H1 (cell line): ENCODE results near the gene YIPF1. TPM values are rescaled to one million over a fixed set of nuclear protein-coding genes. Genes with fewer than 3 reads are reported as not detected.

Experiments used
- CHD1 ChIP-seq: IDR thresholded peaks from 2 replicates; pipeline ENCODE4 v1.6.1; 2012; ENCODE audit warnings: low read depth, low read length, improper control_type of control experiment
- CTCF ChIP-seq, 3 experiments: IDR thresholded peaks; 1 replicate in 2 of 3; 2 replicates in 1 of 3; pipeline versions ENCODE4 v1.5.1 to v1.6.1; 2011; ENCODE audit warnings: low read length in 3 of 3, mild to moderate bottlenecking in 3 of 3, inconsistent platforms in 2 of 3, low read depth in 1 of 3, moderate library complexity in 1 of 3; ENCODE audit not compliant: insufficient read depth in 1 of 3; ENCODE audit errors: control extremely low read depth in 1 of 3
- HDAC2 ChIP-seq, 2 experiments: fragments of 300-600 bp in 1 of 2; sonication (generic) in 1 of 2; IDR thresholded peaks; 2 replicates each; pipeline ENCODE4 v1.6.1; 2011 to 2012; ENCODE audit warnings: low read depth in 2 of 2, low read length in 2 of 2, mild to moderate bottlenecking in 2 of 2, moderate library complexity in 2 of 2, borderline replicate concordance in 1 of 2, inconsistent platforms in 1 of 2
- POLR2AphosphoS5 ChIP-seq: IDR thresholded peaks from 2 replicates; pipeline ENCODE4 v1.6.1; 2011; ENCODE audit warnings: low read depth, low read length
- polyA plus RNA-seq, 7 experiments: library from polyadenylated mRNA; depleted of rRNA in 3 of 7; stranded (reverse) in 5 of 7; unstranded in 2 of 7; fragments of >200 nt in 5 of 7; fragments of 200-250 nt in 2 of 7; gene quantifications; 1 replicate in 5 of 7; 2 replicates in 1 of 7; 4 replicates in 1 of 7; pipeline versions ENCODE4 v1.2.1 to v1.2.3, GENCODE V29; 2011 to 2013; ENCODE audit warnings: missing spikeins in 2 of 7, mixed read lengths in 2 of 7
- total RNA-seq: library from RNA; stranded (reverse); fragmentation: NEBNext Ultra II Directional; extraction: Animal tissue kit (Norgen Biotek cat#: 25700); gene quantifications from 2 replicates; pipeline ENCODE4 v1.2.1, GENCODE V29; 2021

The YIPF1 gene
- total and polyA plus RNA-seq, 2 of the 8 experiments (the other 6 are each of a cell fraction or from before 2014, with no cell fraction given), result 31.8 to 53.7 TPM

GRCh38 chr1:53938136-53938830 lies 48.7 kb upstream of the YIPF1 start (continued):
- TF ChIP-seq CTCF (IDR thresholded peaks at IDR 0.05; ENCODE audit: control extremely low read depth in 1 of 3, insufficient read depth in 1 of 3, low read depth in 1 of 3, low read length in 3 of 3) (no peak), CHD1 (no peak), HDAC2 (IDR thresholded peaks at IDR 0.05; ENCODE audit: borderline replicate concordance in 1 of 2, low read depth in 2 of 2, low read length in 2 of 2) (no peak), POLR2AphosphoS5 (no peak)
- TF ChIP-seq, all 59 proteins: peak for 0
